ENCODE results near the gene CPN1.
"Not testable (repeated sequence)": the region's sequence is repeated elsewhere in the genome, so short reads cannot be mapped to it uniquely, and the experiment has no call there.

Gene CPN1

GRCh38 chr10:100025576-100025975 is 56.1 kb downstream of the CPN1 start:
- DNase-seq = no peak

DNA sequence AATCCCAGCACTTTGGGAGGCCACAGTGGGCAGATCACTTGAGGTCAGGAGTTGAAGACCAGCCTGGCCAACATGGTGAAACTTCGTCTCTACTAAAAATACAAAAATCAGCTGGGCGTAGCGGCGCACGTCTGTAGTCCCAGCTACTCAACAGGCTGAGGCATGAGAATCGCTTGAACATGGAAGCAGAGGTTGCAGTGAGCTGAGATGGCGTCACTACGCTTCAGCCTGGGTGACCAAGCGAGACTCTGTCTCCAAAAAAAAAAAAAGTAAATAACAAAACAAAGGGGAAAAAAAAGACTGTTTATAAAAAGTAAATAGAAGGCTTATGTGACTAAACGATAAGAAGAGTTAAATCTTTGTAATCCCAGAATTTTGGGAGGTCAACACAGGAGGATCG is 56.9 kb downstream of the CPN1 start:
- DNase-seq = no peak

- DNase-seq = no peak
Observed at GRCh38 chr10:100022403-100022802, 59.3 kb downstream of the CPN1 start.

- DNase-seq = no peak
Observed at GRCh38 chr10:100021322-100021721, 60.3 kb downstream of the CPN1 start.

- DNase-seq = no peak
Observed at GRCh38 chr10:100020886-100021253, 60.8 kb downstream of the CPN1 start.

GRCh38 chr10:100020142-100020885 is 61.4 kb downstream of the CPN1 start:
- no peak for DNase-seq

GRCh38 chr10:100019787-100020141 is 61.9 kb downstream of the CPN1 start:
- no peak for DNase-seq

GRCh38 chr10:100014071-100014762 is 67.5 kb downstream of the CPN1 start:
- DNase-seq = no peak

DNA sequence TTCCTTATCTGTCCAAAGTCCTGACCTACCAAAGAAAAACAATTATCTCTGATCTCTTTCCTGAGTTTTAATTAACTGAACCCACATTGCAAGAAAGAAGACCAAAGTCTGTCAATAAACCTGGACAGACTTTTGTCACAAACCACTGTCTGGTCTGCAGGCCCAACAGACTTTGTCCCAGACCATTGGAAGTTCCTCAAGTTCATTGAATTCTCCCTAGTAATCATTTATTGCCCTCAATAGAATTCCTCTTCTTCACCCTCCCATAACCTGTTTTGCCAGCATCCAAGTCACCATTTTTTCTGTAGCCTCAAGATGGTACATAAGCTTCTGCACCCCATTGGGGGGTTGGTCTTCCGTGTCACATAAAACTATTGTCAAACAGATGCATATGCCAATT is 68.0 kb downstream of the CPN1 start:
- no peak for DNase-seq

GRCh38 chr10:100011906-100012305 is 69.8 kb downstream of the CPN1 start:
- not testable (repeated sequence) for DNase-seq

GRCh38 chr10:100009793-100010676 is 71.6 kb downstream of the CPN1 start, which contains the start of gene DNMBP:
Gene DNMBP, minus strand, starts transcription at chr10:100009947. Its CDS starts 37,823 bp downstream, at chr10:99972124.
- peak in 44 of 56 donors; percentile 9 to 80 (median 48) for DNase-seq

DNA sequence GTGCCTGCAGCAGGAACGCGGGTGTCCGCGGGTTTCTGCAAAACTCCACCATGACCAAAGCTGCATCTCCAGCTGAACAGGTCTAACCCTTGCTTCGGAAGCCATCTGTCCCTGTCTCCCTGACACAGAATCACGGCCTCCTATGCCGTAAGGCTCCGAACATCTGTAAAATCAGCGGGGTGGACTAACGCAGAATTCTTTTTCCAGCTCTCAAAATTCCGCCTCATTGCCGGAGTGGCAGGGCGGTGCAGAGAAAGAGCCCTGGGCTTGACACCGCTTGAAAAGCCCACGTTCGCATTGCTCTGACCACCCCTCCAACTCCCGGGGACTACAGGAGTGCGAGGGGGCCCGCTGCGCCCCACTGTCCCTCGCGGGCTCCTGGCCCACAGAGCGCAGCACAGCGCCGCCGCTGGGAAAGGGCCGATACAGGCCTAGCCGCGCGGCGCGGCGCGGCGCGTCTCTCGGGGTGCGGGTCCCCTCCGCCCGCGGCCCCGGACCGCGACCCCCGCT is 72.3 kb downstream of the CPN1 start:
- DNase-seq = peak in 34 of 56 donors; percentile 4 to 80 (median 50)

DNA sequence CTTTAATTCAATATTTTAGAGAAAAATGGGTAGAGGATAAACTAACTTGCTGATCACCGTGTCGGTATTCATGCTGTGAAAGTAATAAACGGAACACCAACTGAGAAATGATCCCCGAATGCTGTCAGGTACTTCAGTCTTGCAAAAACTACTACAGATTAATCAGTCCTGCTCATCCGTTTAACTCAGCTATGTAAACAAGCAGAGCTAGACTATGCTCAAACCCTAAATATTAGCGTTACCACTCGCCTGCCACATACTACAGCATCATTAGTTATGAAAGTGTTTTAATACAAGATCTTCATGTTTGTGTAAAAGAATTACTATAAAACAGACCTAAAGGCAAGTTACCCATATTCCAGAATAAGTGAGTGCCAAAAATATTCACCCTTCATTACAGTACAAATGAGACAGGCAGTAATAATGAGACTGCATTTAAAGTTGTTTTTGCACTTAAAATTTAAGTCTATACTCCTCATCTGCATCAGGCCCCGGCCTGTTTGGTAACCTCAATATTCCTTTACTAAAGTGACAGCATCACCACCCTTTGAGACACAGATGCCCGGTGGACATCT is 72.9 kb downstream of the CPN1 start:
- DNase-seq = no peak

GRCh38 chr10:100008142-100008522 is 73.5 kb downstream of the CPN1 start:
- DNase-seq = no peak

GRCh38 chr10:100007231-100008141 is 74.2 kb downstream of the CPN1 start:
- DNase-seq = no peak

GRCh38 chr10:100006243-100006886 is 75.3 kb downstream of the CPN1 start:
- DNase-seq = no peak

DNA sequence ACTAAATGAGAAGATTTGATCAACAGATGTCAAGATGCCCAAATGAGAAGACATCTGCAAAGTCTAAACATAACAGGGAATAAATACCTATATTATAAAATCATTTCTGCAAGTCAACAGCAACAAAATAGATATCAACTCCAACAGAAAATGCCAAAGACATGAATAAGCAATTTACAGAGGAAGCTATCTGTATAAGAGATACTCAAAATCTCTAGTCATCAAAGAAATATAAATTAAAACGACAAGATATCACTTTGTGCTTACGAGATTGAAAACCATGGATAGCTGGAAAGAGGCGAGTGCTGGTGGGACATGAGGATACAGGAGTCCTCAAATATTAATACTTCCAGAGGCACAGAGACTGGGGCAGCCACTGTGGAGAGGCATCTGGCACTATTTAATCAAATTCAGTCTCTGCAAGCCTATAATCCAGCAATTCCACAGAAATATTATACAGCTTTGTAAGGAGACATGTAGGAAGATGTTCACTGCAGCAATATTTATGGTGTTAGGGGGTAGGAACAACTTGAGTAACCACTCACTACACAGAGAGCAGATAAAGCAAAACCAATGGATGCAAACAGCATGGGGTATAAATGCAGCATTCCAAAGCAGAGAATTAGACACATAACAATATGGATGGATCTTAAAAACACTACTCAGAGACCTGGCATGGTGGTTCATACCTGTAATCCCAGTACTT is 76.7 kb downstream of the CPN1 start:
- DNase-seq = no peak

DNA sequence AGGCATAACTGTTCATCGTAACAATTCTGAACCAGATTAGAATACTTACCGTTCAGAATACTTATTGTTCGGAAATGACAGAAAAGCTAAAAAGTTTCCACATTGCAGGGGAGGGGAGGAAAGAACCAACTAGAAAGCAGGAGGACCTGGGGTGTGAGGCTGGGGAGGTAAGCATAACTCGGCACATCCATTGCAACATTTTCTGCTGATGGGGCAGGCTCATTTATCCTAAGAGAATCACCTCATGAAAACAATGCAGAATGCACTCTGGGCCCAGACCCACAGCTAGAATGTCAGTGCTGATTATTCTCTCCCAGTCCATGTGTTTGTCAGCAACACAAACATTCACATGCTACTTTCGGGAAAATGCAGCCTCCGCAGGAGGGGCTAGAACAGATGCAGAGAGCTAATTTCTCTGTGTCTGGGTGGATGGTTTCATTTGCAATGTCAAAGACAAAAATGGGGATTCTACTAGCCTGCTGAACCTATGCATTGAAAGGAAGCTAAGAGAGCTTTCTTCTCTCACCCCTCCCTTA is 81.5 kb downstream of the CPN1 start:
- no peak for DNase-seq

Data from amygdala (tissue), 56 donors.